ENCODE results near the gene FGF18.
"Not testable (repeated sequence)": the region's sequence is repeated elsewhere in the genome, so short reads cannot be mapped to it uniquely, and the experiment has no call there.

Gene FGF18

DNA sequence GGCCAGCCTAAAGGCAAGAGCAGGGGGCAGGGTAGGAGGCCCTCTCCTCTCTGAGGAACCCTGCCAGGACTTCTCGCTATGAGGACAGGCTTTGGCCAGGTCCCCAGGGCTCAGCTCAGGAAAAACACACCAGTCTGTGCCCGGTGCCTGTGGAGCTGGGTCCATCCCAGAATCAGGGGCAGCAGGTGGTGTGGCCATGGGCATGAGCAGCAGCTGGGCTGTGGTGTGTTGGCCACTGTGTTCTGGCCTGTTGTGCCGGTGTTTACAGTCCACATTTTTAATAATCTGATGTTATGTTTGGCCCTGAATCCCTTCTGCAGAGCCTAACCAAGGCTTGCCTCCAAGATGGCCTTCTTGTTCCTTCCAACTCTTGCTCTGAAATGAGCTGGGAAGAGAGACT lies 77.0 kb downstream of the FGF18 start:
- no peak overlapping the region for H3K4me3 ChIP-seq (replicated peaks; ENCODE audit: low read depth, low read length)
- TF ChIP-seq, protein P1, sequence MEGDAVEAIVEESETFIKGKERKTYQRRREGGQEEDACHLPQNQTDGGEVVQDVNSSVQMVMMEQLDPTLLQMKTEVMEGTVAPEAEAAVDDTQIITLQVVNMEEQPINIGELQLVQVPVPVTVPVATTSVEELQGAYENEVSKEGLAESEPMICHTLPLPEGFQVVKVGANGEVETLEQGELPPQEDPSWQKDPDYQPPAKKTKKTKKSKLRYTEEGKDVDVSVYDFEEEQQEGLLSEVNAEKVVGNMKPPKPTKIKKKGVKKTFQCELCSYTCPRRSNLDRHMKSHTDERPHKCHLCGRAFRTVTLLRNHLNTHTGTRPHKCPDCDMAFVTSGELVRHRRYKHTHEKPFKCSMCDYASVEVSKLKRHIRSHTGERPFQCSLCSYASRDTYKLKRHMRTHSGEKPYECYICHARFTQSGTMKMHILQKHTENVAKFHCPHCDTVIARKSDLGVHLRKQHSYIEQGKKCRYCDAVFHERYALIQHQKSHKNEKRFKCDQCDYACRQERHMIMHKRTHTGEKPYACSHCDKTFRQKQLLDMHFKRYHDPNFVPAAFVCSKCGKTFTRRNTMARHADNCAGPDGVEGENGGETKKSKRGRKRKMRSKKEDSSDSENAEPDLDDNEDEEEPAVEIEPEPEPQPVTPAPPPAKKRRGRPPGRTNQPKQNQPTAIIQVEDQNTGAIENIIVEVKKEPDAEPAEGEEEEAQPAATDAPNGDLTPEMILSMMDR (IDR thresholded peaks at IDR 0.05; ENCODE audit: low read length, missing control alignments), result no peak
- DNase-seq (ENCODE audit: low read depth), result no peak

DNA sequence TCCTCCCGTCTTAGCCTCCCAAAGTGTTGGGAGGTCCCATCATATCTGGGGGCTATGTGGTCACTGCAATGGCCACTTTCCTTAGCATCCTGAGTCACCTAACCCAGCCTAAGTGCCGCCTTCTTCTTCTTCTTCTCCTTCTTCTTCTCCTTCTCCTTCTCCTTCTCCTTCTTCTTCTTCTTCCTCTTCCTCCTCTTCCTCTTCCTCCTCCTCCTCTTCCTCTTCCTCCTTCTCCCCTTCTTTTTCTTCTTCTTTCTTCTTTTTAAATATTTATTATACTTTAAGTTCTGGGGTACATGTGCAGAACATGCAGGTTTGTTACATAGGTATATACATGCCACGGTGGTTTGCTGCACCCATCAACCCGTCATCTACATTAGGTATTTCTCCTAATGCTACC lies 78.0 kb downstream of the FGF18 start:
- H3K4me3 ChIP-seq (replicated peaks; ENCODE audit: low read depth, low read length); DNase-seq (ENCODE audit: low read depth): not testable (repeated sequence)

DNA sequence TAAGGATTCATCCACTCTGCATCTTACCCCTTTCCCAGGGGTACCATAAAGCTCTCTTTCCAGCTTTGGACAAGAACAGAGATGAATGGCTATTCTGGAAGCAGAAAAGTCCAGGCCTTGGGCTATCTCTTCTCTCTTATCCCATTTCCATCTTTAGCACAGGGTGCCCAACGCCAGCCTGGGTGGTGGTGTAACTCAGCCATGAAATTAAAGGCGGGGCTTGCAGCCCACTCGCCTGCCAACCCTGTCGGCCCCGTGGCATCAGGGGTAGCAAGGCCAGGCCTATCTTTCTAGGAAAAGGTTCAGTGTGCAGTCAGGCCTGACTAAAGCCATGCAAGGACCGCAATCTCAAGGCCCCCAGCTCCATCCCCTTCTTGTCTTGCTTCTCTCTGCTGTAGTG lies 78.7 kb downstream of the FGF18 start:
- no peak overlapping the region for H3K4me3 ChIP-seq (replicated peaks; ENCODE audit: low read depth, low read length)
- no peak for DNase-seq (ENCODE audit: low read depth)
- TF ChIP-seq, protein P1 (IDR thresholded peaks at IDR 0.05; ENCODE audit: low read length, missing control alignments), result no peak

DNA sequence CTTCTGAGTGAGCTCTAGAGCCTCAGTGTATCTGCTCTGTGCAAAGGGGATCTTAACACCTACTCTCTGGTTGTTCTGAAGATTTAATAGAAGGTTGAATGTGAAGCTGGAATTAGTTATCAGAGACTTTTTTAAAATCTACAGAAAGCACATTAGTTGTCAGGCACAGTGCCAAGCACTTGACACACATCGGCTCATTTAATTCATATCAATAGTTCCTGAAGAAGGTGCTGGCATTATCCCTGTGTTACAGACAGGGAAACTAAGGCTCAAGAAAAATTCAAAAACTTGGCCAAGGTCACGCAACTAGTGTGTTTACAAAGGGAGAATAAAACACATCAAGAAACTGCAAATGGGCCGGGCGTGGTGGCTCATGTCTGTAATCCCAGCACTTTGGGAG lies 80.2 kb downstream of the FGF18 start:
- no peak for DNase-seq (ENCODE audit: low read depth)
- TF ChIP-seq, protein P1 (IDR thresholded peaks at IDR 0.05; ENCODE audit: low read length, missing control alignments), result no peak
- no peak overlapping the region for H3K4me3 ChIP-seq (replicated peaks; ENCODE audit: low read depth, low read length)

DNA sequence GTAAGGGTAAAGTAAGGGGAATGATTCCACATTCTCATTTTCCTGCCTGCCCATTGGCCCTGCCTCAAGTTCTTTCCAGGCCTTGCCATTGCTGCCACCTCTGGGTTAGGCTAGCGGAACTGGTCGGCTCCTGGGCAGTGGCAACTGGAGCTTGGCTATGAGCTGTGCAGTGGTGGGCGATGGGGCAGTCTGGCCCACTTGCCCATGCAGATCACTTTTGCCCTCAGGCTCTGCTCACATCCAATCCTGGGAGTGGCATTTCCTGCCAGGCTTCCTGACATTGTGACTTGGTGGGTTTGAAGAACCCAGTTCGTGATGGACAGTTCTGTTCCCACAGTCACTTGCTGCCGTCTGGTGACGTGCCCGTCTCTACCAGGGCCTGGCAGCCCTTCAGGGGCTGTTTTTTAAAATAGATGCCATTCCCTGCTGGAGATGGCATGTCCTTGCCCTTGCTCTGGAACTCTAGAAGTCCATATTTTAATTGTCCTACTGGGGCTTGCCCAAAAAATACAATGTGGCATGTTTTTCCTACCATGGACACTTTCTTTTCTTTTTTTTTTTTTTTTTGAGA lies 86.1 kb downstream of the FGF18 start:
- no peak overlapping the region for H3K4me3 ChIP-seq (replicated peaks; ENCODE audit: low read depth, low read length)
- TF ChIP-seq, protein P1 (IDR thresholded peaks at IDR 0.05; ENCODE audit: low read length, missing control alignments), result no peak
- DNase-seq (ENCODE audit: low read depth), result no peak

DNA sequence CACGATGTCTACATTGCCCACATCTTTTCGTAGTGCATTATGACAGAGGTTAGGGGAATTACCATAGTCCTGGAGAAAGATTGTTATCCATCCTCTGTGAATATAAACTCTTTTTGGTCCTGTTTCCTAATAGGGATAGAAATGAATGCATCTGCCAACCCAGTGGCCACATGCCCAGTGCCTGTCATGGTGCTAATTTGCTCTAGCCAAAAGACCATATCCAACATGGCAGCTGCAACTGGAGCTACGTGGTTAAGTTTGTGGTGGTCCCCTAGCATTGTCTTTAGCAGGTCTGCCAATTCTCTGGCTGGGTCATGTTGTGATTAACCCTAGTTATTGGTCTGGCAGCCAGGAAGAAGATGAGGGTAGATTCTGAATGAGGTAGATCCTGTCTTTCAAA lies 87.5 kb downstream of the FGF18 start:
- TF ChIP-seq, protein P1 (IDR thresholded peaks at IDR 0.05; ENCODE audit: low read length, missing control alignments), result no peak
- no peak for DNase-seq (ENCODE audit: low read depth)

More for the DNA sequence above, 87.5 kb downstream of the FGF18 start:
- H3K4me3 ChIP-seq (replicated peaks; ENCODE audit: low read depth, low read length), result no peak overlapping the region
